ENCODE results near the gene C1QTNF8. TPM values are rescaled to one million over a fixed set of nuclear protein-coding genes. Genes with fewer than 3 reads are reported as not detected.

Gene C1QTNF8
- total RNA-seq, 1 experiment from 2014 or later, result 0.27 TPM

DNA sequence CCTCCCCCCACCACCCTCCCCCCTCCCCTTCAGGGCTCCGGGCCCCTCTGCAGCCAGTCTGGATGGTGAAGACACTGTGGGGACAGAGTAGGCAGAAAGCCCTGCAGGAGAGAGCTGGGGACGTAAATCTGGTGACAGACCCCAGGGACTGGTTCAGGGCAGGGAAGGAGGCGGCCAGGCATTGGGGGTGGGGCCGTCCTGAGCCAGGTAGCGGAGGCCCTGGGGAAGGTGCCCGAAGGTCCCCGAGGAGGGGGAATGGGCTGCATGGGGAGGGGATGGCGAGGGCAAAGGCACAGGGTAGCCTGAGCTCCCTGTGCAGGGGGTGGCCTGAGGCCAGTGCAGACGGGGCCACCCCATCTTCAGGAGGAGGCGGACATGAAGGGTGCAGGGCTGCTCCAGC is 30.5 kb upstream of the C1QTNF8 start:
- POLR2A ChIA-PET, result no interaction called here
- ATAC-seq, result no peak

More for the DNA sequence above, 30.5 kb upstream of the C1QTNF8 start:
- ChIA-PET CTCF (no interaction called here), RAD21 (ENCODE audit: low non-redundant PET in 1 of 2, low total read pairs in 2 of 2, uncharacterized antibody in 2 of 2, unreplicated experiment in 2 of 2) (no interaction called here)
- Histone ChIP-seq H3K36me3 (ENCODE audit: control insufficient read depth in 1 of 2, insufficient read depth in 2 of 2, low read length in 2 of 2) (no peaks in the 10 kb centered on the region), H3K27me3 (ENCODE audit: insufficient read depth, low read length) (no peaks in the 10 kb centered on the region), H3K9me3 (ENCODE audit: control insufficient read depth in 1 of 2, insufficient read depth in 1 of 2, low read depth in 1 of 2, low read length in 2 of 2) (no peaks in the 10 kb centered on the region), H2AFZ (ENCODE audit: low read depth, low read length, poor library complexity, severe bottlenecking) (no peak overlapping the region), H3K4me2 (ENCODE audit: low read length) (no peak overlapping the region), H3K4me1 (ENCODE audit: control insufficient read depth in 1 of 2, insufficient read depth in 2 of 2, low read length in 2 of 2) (peaks cover 12 to 13% of the 10 kb centered on the region in 2 experiments; a peak in 3 of 4 replicates), H3K9me2 (ENCODE audit: insufficient read depth) (no peaks in the 10 kb centered on the region), H3K4me3 (replicated peaks in 1 of 2; ENCODE audit: low read depth in 1 of 2, low read length in 2 of 2) (no peak overlapping the region), H3K79me2 (ENCODE audit: insufficient read depth, low read length) (no peaks in the 10 kb centered on the region), H4K20me1 (ENCODE audit: insufficient read depth) (no peaks in the 10 kb centered on the region), H3K27ac (ENCODE audit: low read depth, low read length) (no peak overlapping the region), H3K9ac (ENCODE audit: low read length) (no peak overlapping the region)
- TF ChIP-seq SP1 (IDR thresholded peaks at IDR 0.05; ENCODE audit: low read depth), result no peak
- no peak for TF ChIP-seq SRF (IDR thresholded peaks at IDR 0.05; ENCODE audit: low read depth)
- TF ChIP-seq, protein P1, sequence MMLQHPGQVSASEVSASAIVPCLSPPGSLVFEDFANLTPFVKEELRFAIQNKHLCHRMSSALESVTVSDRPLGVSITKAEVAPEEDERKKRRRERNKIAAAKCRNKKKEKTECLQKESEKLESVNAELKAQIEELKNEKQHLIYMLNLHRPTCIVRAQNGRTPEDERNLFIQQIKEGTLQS (IDR thresholded peaks at IDR 0.05), result no peak
- TF ChIP-seq TCF7L2 (IDR thresholded peaks at IDR 0.05; ENCODE audit: borderline replicate concordance, extremely low read depth, insufficient read depth, insufficient read length), result no peak
- TF ChIP-seq EZH2 (IDR thresholded peaks at IDR 0.05), result no peak
- TF ChIP-seq JUND (IDR thresholded peaks at IDR 0.05), result no peak
- TF ChIP-seq FOSL1 (IDR thresholded peaks at IDR 0.05; ENCODE audit: low read depth), result no peak
- TF ChIP-seq ELF1 (IDR thresholded peaks at IDR 0.05; ENCODE audit: borderline replicate concordance, low read depth), result no peak
- TF ChIP-seq CBX3 (IDR thresholded peaks at IDR 0.05; ENCODE audit: low read depth), result no peak
- TF ChIP-seq ZFX (IDR thresholded peaks at IDR 0.05), result no peak
- TF ChIP-seq EGR1 (IDR thresholded peaks at IDR 0.05; ENCODE audit: low read depth), result no peak
- TF ChIP-seq, protein P2, sequence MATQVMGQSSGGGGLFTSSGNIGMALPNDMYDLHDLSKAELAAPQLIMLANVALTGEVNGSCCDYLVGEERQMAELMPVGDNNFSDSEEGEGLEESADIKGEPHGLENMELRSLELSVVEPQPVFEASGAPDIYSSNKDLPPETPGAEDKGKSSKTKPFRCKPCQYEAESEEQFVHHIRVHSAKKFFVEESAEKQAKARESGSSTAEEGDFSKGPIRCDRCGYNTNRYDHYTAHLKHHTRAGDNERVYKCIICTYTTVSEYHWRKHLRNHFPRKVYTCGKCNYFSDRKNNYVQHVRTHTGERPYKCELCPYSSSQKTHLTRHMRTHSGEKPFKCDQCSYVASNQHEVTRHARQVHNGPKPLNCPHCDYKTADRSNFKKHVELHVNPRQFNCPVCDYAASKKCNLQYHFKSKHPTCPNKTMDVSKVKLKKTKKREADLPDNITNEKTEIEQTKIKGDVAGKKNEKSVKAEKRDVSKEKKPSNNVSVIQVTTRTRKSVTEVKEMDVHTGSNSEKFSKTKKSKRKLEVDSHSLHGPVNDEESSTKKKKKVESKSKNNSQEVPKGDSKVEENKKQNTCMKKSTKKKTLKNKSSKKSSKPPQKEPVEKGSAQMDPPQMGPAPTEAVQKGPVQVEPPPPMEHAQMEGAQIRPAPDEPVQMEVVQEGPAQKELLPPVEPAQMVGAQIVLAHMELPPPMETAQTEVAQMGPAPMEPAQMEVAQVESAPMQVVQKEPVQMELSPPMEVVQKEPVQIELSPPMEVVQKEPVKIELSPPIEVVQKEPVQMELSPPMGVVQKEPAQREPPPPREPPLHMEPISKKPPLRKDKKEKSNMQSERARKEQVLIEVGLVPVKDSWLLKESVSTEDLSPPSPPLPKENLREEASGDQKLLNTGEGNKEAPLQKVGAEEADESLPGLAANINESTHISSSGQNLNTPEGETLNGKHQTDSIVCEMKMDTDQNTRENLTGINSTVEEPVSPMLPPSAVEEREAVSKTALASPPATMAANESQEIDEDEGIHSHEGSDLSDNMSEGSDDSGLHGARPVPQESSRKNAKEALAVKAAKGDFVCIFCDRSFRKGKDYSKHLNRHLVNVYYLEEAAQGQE (IDR thresholded peaks at IDR 0.05; ENCODE audit: low read depth), result no peak
- TF ChIP-seq, protein P3, sequence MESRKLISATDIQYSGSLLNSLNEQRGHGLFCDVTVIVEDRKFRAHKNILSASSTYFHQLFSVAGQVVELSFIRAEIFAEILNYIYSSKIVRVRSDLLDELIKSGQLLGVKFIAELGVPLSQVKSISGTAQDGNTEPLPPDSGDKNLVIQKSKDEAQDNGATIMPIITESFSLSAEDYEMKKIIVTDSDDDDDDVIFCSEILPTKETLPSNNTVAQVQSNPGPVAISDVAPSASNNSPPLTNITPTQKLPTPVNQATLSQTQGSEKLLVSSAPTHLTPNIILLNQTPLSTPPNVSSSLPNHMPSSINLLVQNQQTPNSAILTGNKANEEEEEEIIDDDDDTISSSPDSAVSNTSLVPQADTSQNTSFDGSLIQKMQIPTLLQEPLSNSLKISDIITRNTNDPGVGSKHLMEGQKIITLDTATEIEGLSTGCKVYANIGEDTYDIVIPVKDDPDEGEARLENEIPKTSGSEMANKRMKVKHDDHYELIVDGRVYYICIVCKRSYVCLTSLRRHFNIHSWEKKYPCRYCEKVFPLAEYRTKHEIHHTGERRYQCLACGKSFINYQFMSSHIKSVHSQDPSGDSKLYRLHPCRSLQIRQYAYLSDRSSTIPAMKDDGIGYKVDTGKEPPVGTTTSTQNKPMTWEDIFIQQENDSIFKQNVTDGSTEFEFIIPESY (IDR thresholded peaks at IDR 0.05; ENCODE audit: extremely low read depth, insufficient replicate concordance, low read length), result no peak
- TF ChIP-seq POLR2A (IDR thresholded peaks at IDR 0.05; ENCODE audit: borderline replicate concordance, extremely low read depth, insufficient read depth, insufficient read length), result no peak
- TF ChIP-seq ZNF274 (IDR thresholded peaks at IDR 0.05; ENCODE audit: low read depth, low read length), result no peak
- no peak for DNase-seq (ENCODE audit: low read depth, low spot score)
- no TSS peak for BruUV-seq (replicated peaks)
- intact Hi-C loops (cut with micrococcal nuclease), result no loop called here
